Suprapubic skin (tissue), 4 donors: ENCODE measurements around the gene FASLG.

Experiments
- CTCF ChIP-seq, 2 donors: fragments of 200-600 bp in 1 of 2; fragments of 450-650 bp in 1 of 2; sonication (generic) in 1 of 2; IDR thresholded peaks; one replicate each; pipeline ENCODE4 v1.5.1; 2016 to 2019; ENCODE audit warnings: antibody characterized with exemption in 2 of 2, mild to moderate bottlenecking in 1 of 2, moderate library complexity in 1 of 2
- EP300 ChIP-seq: sonication (generic); formaldehyde crosslinking; IDR thresholded peaks from one replicate; pipeline ENCODE4 v1.6.1; 2017; ENCODE audit warnings: antibody characterized with exemption
- POLR2A ChIP-seq, 2 donors: fragments of 450-650 bp; IDR thresholded peaks; one replicate each; pipeline ENCODE4 v1.6.1; 2017; ENCODE audit warnings: antibody characterized with exemption in 2 of 2, mild to moderate bottlenecking in 2 of 2, moderate library complexity in 2 of 2
- POLR2AphosphoS5 ChIP-seq, 3 donors: sonication (generic); formaldehyde crosslinking; IDR thresholded peaks; one replicate each; pipeline ENCODE4 v1.6.1; 2017; ENCODE audit warnings: antibody characterized with exemption in 3 of 3

GRCh38 chr1:172630056-172630818 lies 28.7 kb upstream of the FASLG start:
- TF ChIP-seq EP300 (no peak), CTCF (IDR thresholded peaks at IDR 0.05) (no peak), POLR2A (IDR thresholded peaks at IDR 0.05) (no peak), POLR2AphosphoS5 (IDR thresholded peaks at IDR 0.05) (no peak)
